Activated naive CD8-positive, alpha-beta T cell treated with anti-CD3 and anti-CD28 coated beads for 36 hours (primary cell): ENCODE results near the gene MAPK8IP3. TPM values are rescaled to one million over a fixed set of nuclear protein-coding genes. Genes with fewer than 3 reads are reported as not detected.

Source experiments
- DNase-seq: peaks from one replicate; pipeline ENCODE4 v3.0.0; 2021
- H3K27ac Mint-ChIP-seq: one replicate; pipeline ENCODE4 v1.8.0; 2022; ENCODE audit warnings: mild to moderate bottlenecking, moderate library complexity, mixed read lengths
- H3K27me3 Mint-ChIP-seq: one replicate; pipeline ENCODE4 v1.8.0; 2022; ENCODE audit warnings: mild to moderate bottlenecking, mixed read lengths
- H3K36me3 Mint-ChIP-seq: one replicate; pipeline ENCODE4 v1.8.0; 2021; ENCODE audit warnings: mild to moderate bottlenecking, mixed read lengths
- H3K4me1 Mint-ChIP-seq: one replicate; pipeline ENCODE4 v1.8.0; 2021; ENCODE audit warnings: mixed read lengths
- H3K4me3 Mint-ChIP-seq: one replicate; pipeline ENCODE4 v1.8.0; 2022; ENCODE audit warnings: mild to moderate bottlenecking, moderate library complexity, mixed read lengths
- H3K9me3 Mint-ChIP-seq: one replicate; pipeline ENCODE4 v1.8.0; 2022; ENCODE audit warnings: mixed read lengths
- total RNA-seq, 2 experiments: library from RNA; stranded (reverse); gene quantifications; one replicate each; pipeline ENCODE4 v1.2.3, GENCODE V29; 2021

MAPK8IP3 gene
- total RNA-seq, 2 experiments from 2014 or later = 46.7 to 47.3 TPM

GRCh38 chr16:1752853-1753252 is 46.9 kb downstream of the MAPK8IP3 start:
- H3K4me1 Mint-ChIP-seq = peaks cover 10% of the 10 kb centered on the region
- no peak for DNase-seq
- no peaks in the 10 kb centered on the region for H3K27me3 Mint-ChIP-seq
- no peaks in the 10 kb centered on the region for H3K9me3 Mint-ChIP-seq
- H3K36me3 Mint-ChIP-seq = peaks cover 6% of the 10 kb centered on the region
- H3K4me3 Mint-ChIP-seq = no peak overlapping the region
- H3K27ac Mint-ChIP-seq = no peak overlapping the region

- H3K27ac Mint-ChIP-seq = no peak overlapping the region
- no peak overlapping the region for H3K4me3 Mint-ChIP-seq
- H3K36me3 Mint-ChIP-seq = peaks cover 6% of the 10 kb centered on the region
- no peaks in the 10 kb centered on the region for H3K9me3 Mint-ChIP-seq
- peaks cover 10% of the 10 kb centered on the region for H3K4me1 Mint-ChIP-seq
- no peak for DNase-seq
- H3K27me3 Mint-ChIP-seq = no peaks in the 10 kb centered on the region
These were observed 48.2 kb downstream of the MAPK8IP3 start for GRCh38 chr16:1754204-1754603.

GRCh38 chr16:1757714-1758461 is 51.9 kb downstream of the MAPK8IP3 start:
- H3K4me3 Mint-ChIP-seq = no peak overlapping the region
- peaks cover 10% of the 10 kb centered on the region for H3K4me1 Mint-ChIP-seq
- no peaks in the 10 kb centered on the region for H3K27me3 Mint-ChIP-seq
- no peak for DNase-seq
- no peak overlapping the region for H3K27ac Mint-ChIP-seq
- peaks cover 6% of the 10 kb centered on the region for H3K36me3 Mint-ChIP-seq
- no peaks in the 10 kb centered on the region for H3K9me3 Mint-ChIP-seq

GRCh38 chr16:1758923-1759322 is 52.9 kb downstream of the MAPK8IP3 start:
- Mint-ChIP-seq H3K9me3 (no peaks in the 10 kb centered on the region), H3K4me3 (no peak overlapping the region), H3K27me3 (no peaks in the 10 kb centered on the region), H3K36me3 (peaks cover 6% of the 10 kb centered on the region), H3K4me1 (peaks cover 10% of the 10 kb centered on the region), H3K27ac (no peak overlapping the region)
- no peak for DNase-seq

GRCh38 chr16:1759511-1759910 is 53.5 kb downstream of the MAPK8IP3 start:
- Mint-ChIP-seq H3K4me3 (no peak overlapping the region), H3K4me1 (peaks cover 10% of the 10 kb centered on the region), H3K27ac (no peak overlapping the region), H3K36me3 (peaks cover 6% of the 10 kb centered on the region), H3K9me3 (no peaks in the 10 kb centered on the region), H3K27me3 (no peaks in the 10 kb centered on the region)
- DNase-seq = no peak

- H3K36me3 Mint-ChIP-seq = no peaks in the 10 kb centered on the region
- no peak overlapping the region for H3K4me3 Mint-ChIP-seq
These were observed 54.9 kb downstream of the MAPK8IP3 start for GRCh38 chr16:1760911-1761310.

GRCh38 chr16:1761751-1762150 is 55.8 kb downstream of the MAPK8IP3 start:
- DNase-seq = no peak
- H3K27ac Mint-ChIP-seq = no peak overlapping the region
- peaks cover 8% of the 10 kb centered on the region for H3K4me1 Mint-ChIP-seq
- no peaks in the 10 kb centered on the region for H3K36me3 Mint-ChIP-seq
- no peak overlapping the region for H3K4me3 Mint-ChIP-seq
- H3K9me3 Mint-ChIP-seq = no peaks in the 10 kb centered on the region
- no peaks in the 10 kb centered on the region for H3K27me3 Mint-ChIP-seq

More at GRCh38 chr16:1760911-1761310, 54.9 kb downstream of the MAPK8IP3 start:
- no peaks in the 10 kb centered on the region for H3K27me3 Mint-ChIP-seq
- H3K27ac Mint-ChIP-seq = no peak overlapping the region
- DNase-seq = no peak
- H3K4me1 Mint-ChIP-seq = peaks cover 10% of the 10 kb centered on the region
- H3K9me3 Mint-ChIP-seq = no peaks in the 10 kb centered on the region

- no peaks in the 10 kb centered on the region for H3K27me3 Mint-ChIP-seq
- H3K4me1 Mint-ChIP-seq = peaks cover 3% of the 10 kb centered on the region
- no peak for DNase-seq
- H3K27ac Mint-ChIP-seq = no peak overlapping the region
- H3K9me3 Mint-ChIP-seq = no peaks in the 10 kb centered on the region
- no peak overlapping the region for H3K4me3 Mint-ChIP-seq
- H3K36me3 Mint-ChIP-seq = no peaks in the 10 kb centered on the region
These were observed 56.3 kb downstream of the MAPK8IP3 start for GRCh38 chr16:1762196-1762878.

GRCh38 chr16:1762879-1763520 is 57.0 kb downstream of the MAPK8IP3 start:
- Mint-ChIP-seq H3K4me3 (no peak overlapping the region), H3K27me3 (no peaks in the 10 kb centered on the region), H3K4me1 (no peaks in the 10 kb centered on the region), H3K27ac (no peak overlapping the region), H3K9me3 (no peaks in the 10 kb centered on the region), H3K36me3 (peaks cover 2% of the 10 kb centered on the region)
- DNase-seq = no peak

GRCh38 chr16:1763521-1764511 is 57.8 kb downstream of the MAPK8IP3 start:
- H3K4me3 Mint-ChIP-seq = no peak overlapping the region
- peaks cover 2% of the 10 kb centered on the region for H3K36me3 Mint-ChIP-seq
- DNase-seq = no peak
- no peak overlapping the region for H3K27ac Mint-ChIP-seq
- H3K4me1 Mint-ChIP-seq = no peaks in the 10 kb centered on the region
- no peaks in the 10 kb centered on the region for H3K9me3 Mint-ChIP-seq
- no peaks in the 10 kb centered on the region for H3K27me3 Mint-ChIP-seq

GRCh38 chr16:1764971-1765370 is 59.0 kb downstream of the MAPK8IP3 start:
- Mint-ChIP-seq H3K27me3 (no peaks in the 10 kb centered on the region), H3K27ac (no peak overlapping the region), H3K36me3 (peaks cover 2% of the 10 kb centered on the region), H3K4me3 (no peak overlapping the region), H3K9me3 (no peaks in the 10 kb centered on the region), H3K4me1 (peaks cover under 1% of the 10 kb centered on the region)
- no peak for DNase-seq

GRCh38 chr16:1765826-1766225 is 59.8 kb downstream of the MAPK8IP3 start:
- Mint-ChIP-seq H3K27me3 (no peaks in the 10 kb centered on the region), H3K4me3 (no peak overlapping the region), H3K4me1 (peaks cover 5% of the 10 kb centered on the region), H3K36me3 (peaks cover 7% of the 10 kb centered on the region), H3K27ac (no peak overlapping the region), H3K9me3 (no peaks in the 10 kb centered on the region)
- no peak for DNase-seq

- H3K4me1 Mint-ChIP-seq = peaks cover 5% of the 10 kb centered on the region
- H3K27me3 Mint-ChIP-seq = no peaks in the 10 kb centered on the region
- no peak overlapping the region for H3K27ac Mint-ChIP-seq
- no peak for DNase-seq
- H3K9me3 Mint-ChIP-seq = no peaks in the 10 kb centered on the region
- H3K4me3 Mint-ChIP-seq = no peak overlapping the region
- H3K36me3 Mint-ChIP-seq = peaks cover 7% of the 10 kb centered on the region
These were observed 60.2 kb downstream of the MAPK8IP3 start for GRCh38 chr16:1766231-1766630.

GRCh38 chr16:1766701-1767100 is 60.7 kb downstream of the MAPK8IP3 start:
- peaks cover 5% of the 10 kb centered on the region for H3K4me1 Mint-ChIP-seq
- no peaks in the 10 kb centered on the region for H3K9me3 Mint-ChIP-seq
- peaks cover 8% of the 10 kb centered on the region for H3K36me3 Mint-ChIP-seq
- no peak for DNase-seq
- H3K27ac Mint-ChIP-seq = no peak overlapping the region
- H3K4me3 Mint-ChIP-seq = no peak overlapping the region
- no peaks in the 10 kb centered on the region for H3K27me3 Mint-ChIP-seq
